Type B pancreatic cell (in vitro differentiated cells): Measurements from ENCODE around the gene GP9. TPM values are rescaled to one million over a fixed set of nuclear protein-coding genes. Genes with fewer than 3 reads are reported as not detected.

Experiments used
- DNase-seq: peaks from one replicate; pipeline ENCODE4 v3.0.0; 2021; ENCODE audit warnings: mixed read lengths; ENCODE audit not compliant: unreplicated experiment; ENCODE audit errors: extremely low spot score
- H3K27ac Mint-ChIP-seq: 2 replicates; pipeline ENCODE4 v1.8.0; 2021; ENCODE audit warnings: mild to moderate bottlenecking, mixed read lengths
- H3K27me3 Mint-ChIP-seq: 2 replicates; pipeline ENCODE4 v1.8.0; 2021; ENCODE audit warnings: mixed read lengths
- H3K36me3 Mint-ChIP-seq: 2 replicates; pipeline ENCODE4 v1.8.0; 2021; ENCODE audit warnings: mixed read lengths
- H3K4me1 Mint-ChIP-seq: one replicate; pipeline ENCODE4 v1.8.0; 2021; ENCODE audit warnings: mixed read lengths; ENCODE audit not compliant: unreplicated experiment
- H3K4me3 Mint-ChIP-seq: 2 replicates; pipeline ENCODE4 v1.8.0; 2021; ENCODE audit warnings: mild to moderate bottlenecking, mixed read lengths
- H3K9me3 Mint-ChIP-seq: 2 replicates; pipeline ENCODE4 v1.8.0; 2021; ENCODE audit warnings: mixed read lengths
- CTCF ChIP-seq: fragments of 200-600 bp; sonication (generic); conservative IDR thresholded peaks from 2 replicates; pipeline ENCODE4 v1.5.0; 2021; ENCODE audit warnings: antibody characterized with exemption, mild to moderate bottlenecking
- total RNA-seq: library from RNA; stranded (reverse); gene quantifications from 2 replicates; pipeline ENCODE4 v1.2.1, GENCODE V29; 2021; ENCODE audit warnings: low replicate concordance

The GP9 gene
- total RNA-seq, 1 donor from 2014 or later: not detected

GRCh38 chr3:129077222-129077621, 16.6 kb downstream of the GP9 start:
- Mint-ChIP-seq H3K36me3 (no peaks in the 10 kb centered on the region), H3K4me1 (no peaks in the 10 kb centered on the region), H3K4me3 (no peak overlapping the region), H3K27me3 (no peaks in the 10 kb centered on the region), H3K9me3 (no peaks in the 10 kb centered on the region), H3K27ac (no peak overlapping the region)
- DNase-seq: no peak
- TF ChIP-seq CTCF: no peak

GRCh38 chr3:129078510-129078909, 17.9 kb downstream of the GP9 start:
- Mint-ChIP-seq H3K36me3 (no peaks in the 10 kb centered on the region), H3K27ac (no peak overlapping the region)
- DNase-seq: no peak

GRCh38 chr3:129081503-129081902, 20.9 kb downstream of the GP9 start:
- no peak for DNase-seq
- no peak for TF ChIP-seq CTCF
- no peak overlapping the region for H3K4me3 Mint-ChIP-seq
- H3K4me1 Mint-ChIP-seq: no peaks in the 10 kb centered on the region
- no peaks in the 10 kb centered on the region for H3K36me3 Mint-ChIP-seq
- no peak overlapping the region for H3K27ac Mint-ChIP-seq
- no peaks in the 10 kb centered on the region for H3K9me3 Mint-ChIP-seq
- H3K27me3 Mint-ChIP-seq: no peaks in the 10 kb centered on the region

More at GRCh38 chr3:129078510-129078909, 17.9 kb downstream of the GP9 start:
- no peaks in the 10 kb centered on the region for H3K9me3 Mint-ChIP-seq
- H3K4me3 Mint-ChIP-seq: no peak overlapping the region
- no peak for TF ChIP-seq CTCF
- no peaks in the 10 kb centered on the region for H3K4me1 Mint-ChIP-seq
- no peaks in the 10 kb centered on the region for H3K27me3 Mint-ChIP-seq

GRCh38 chr3:129082026-129082425, 21.4 kb downstream of the GP9 start:
- no peak overlapping the region for H3K27ac Mint-ChIP-seq
- H3K36me3 Mint-ChIP-seq: no peaks in the 10 kb centered on the region
- no peak overlapping the region for H3K4me3 Mint-ChIP-seq
- DNase-seq: no peak
- H3K9me3 Mint-ChIP-seq: no peaks in the 10 kb centered on the region
- no peaks in the 10 kb centered on the region for H3K27me3 Mint-ChIP-seq
- no peak for TF ChIP-seq CTCF
- H3K4me1 Mint-ChIP-seq: no peaks in the 10 kb centered on the region

- Mint-ChIP-seq H3K27ac (no peak overlapping the region), H3K4me3 (no peak overlapping the region), H3K9me3 (no peaks in the 10 kb centered on the region), H3K27me3 (no peaks in the 10 kb centered on the region), H3K4me1 (no peaks in the 10 kb centered on the region), H3K36me3 (no peaks in the 10 kb centered on the region)
- no peak for DNase-seq
- TF ChIP-seq CTCF: no peak
Observed at GRCh38 chr3:129084501-129084900, 23.9 kb downstream of the GP9 start.

GRCh38 chr3:129085165-129085715, 24.7 kb downstream of the GP9 start:
- no peaks in the 10 kb centered on the region for H3K4me1 Mint-ChIP-seq
- no peak for DNase-seq
- no peaks in the 10 kb centered on the region for H3K9me3 Mint-ChIP-seq
- no peaks in the 10 kb centered on the region for H3K36me3 Mint-ChIP-seq
- H3K27ac Mint-ChIP-seq: no peak overlapping the region
- no peaks in the 10 kb centered on the region for H3K27me3 Mint-ChIP-seq
- no peak overlapping the region for H3K4me3 Mint-ChIP-seq
- no peak for TF ChIP-seq CTCF
